Tibial nerve (tissue), 4 donors: ENCODE measurements around the gene MAMDC2. TPM values are rescaled to one million over a fixed set of nuclear protein-coding genes. Genes with fewer than 3 reads are reported as not detected.

Experiments
- DNase-seq, 2 donors: peaks; one replicate each; pipeline ENCODE4 v3.0.0-alpha.2; 2019; ENCODE audit warnings: low spot score in 2 of 2
- H3K27ac ChIP-seq, 4 donors: fragments of 200-600 bp; sonication (generic) in 3 of 4; one replicate each; pipeline ENCODE4 v1.5.1; 2017 to 2019; ENCODE audit warnings: mild to moderate bottlenecking in 1 of 4
- H3K27me3 ChIP-seq, 2 donors: fragments of 200-600 bp; sonication (generic) in 1 of 2; one replicate each; pipeline versions ENCODE4 v1.5.1 to v1.6.0; 2017 to 2019
- H3K36me3 ChIP-seq, 3 donors: fragments of 200-600 bp; sonication (generic); one replicate each; pipeline ENCODE4 v1.5.1; 2018 to 2019
- H3K4me1 ChIP-seq, 4 donors: fragments of 200-600 bp; sonication (generic) in 3 of 4; one replicate each; pipeline ENCODE4 v1.5.1; 2017 to 2019
- H3K4me3 ChIP-seq, 4 donors: fragments of 200-600 bp; sonication (generic) in 3 of 4; one replicate each; pipeline ENCODE4 v1.5.1; 2017 to 2019; ENCODE audit warnings: mild to moderate bottlenecking in 1 of 4, moderate library complexity in 1 of 4
- H3K9me3 ChIP-seq, 4 donors: fragments of 200-600 bp; sonication (generic) in 3 of 4; one replicate each; pipeline ENCODE4 v1.5.1; 2017 to 2019
- CTCF ChIP-seq, 5 experiments: fragments of 200-600 bp in 3 of 5; fragments of 450-650 bp in 2 of 5; sonication (generic) in 3 of 5; IDR thresholded peaks; one replicate each; pipeline ENCODE4 v1.5.1; 2016 to 2019; ENCODE audit warnings: antibody characterized with exemption in 5 of 5, mild to moderate bottlenecking in 3 of 5, moderate library complexity in 2 of 5
- EP300 ChIP-seq, 2 donors: sonication (generic); formaldehyde crosslinking; IDR thresholded peaks; one replicate each; pipeline ENCODE4 v1.6.1; 2017; ENCODE audit warnings: antibody characterized with exemption in 2 of 2, mild to moderate bottlenecking in 1 of 2
- POLR2A ChIP-seq, 2 donors: fragments of 450-650 bp; IDR thresholded peaks; one replicate each; pipeline ENCODE4 v1.6.1; 2017; ENCODE audit warnings: antibody characterized with exemption in 2 of 2, mild to moderate bottlenecking in 2 of 2, moderate library complexity in 2 of 2
- WGBS, 2 donors: methylation state at CpG; one replicate each; pipeline ENCODE4 v1.1.5; 2018; 5-methylcytosine and 5-hydroxymethylcytosine counted together
- total RNA-seq, 4 donors: library from RNA; depleted of rRNA; stranded (reverse); fragments of >200 nt; gene quantifications; one replicate each; pipeline ENCODE4 v1.1.0, GENCODE V29; 2016

Gene MAMDC2
- total RNA-seq, 4 donors from 2014 or later = 24.9 to 75.9 (median 60.8) TPM

- peak overlapping the region in 2 of 4 donors; percentile 5 to 36 for H3K27ac ChIP-seq
- no peaks in the 10 kb centered on the region for H3K27me3 ChIP-seq
- H3K4me1 ChIP-seq = peaks cover 0 to 67% (median 20%) of the 10 kb centered on the region in 4 donors
- H3K36me3 ChIP-seq = no peaks in the 10 kb centered on the region
- no peaks in the 10 kb centered on the region for H3K9me3 ChIP-seq
- H3K4me3 ChIP-seq = no peak overlapping the region
- no peak for DNase-seq
- TF ChIP-seq EP300 (IDR thresholded peaks at IDR 0.05) (no peak), POLR2A (IDR thresholded peaks at IDR 0.05) (no peak), CTCF (IDR thresholded peaks at IDR 0.05) (no peak)
Measured at GRCh38 chr9:70073756-70074155, 30.1 kb downstream of the MAMDC2 start.

GRCh38 chr9:70076678-70077077 is 33.0 kb downstream of the MAMDC2 start:
- H3K27me3 ChIP-seq = no peaks in the 10 kb centered on the region
- H3K27ac ChIP-seq = peak overlapping the region in 3 of 4 donors; percentile 3 to 72 (median 60)
- no peaks in the 10 kb centered on the region for H3K9me3 ChIP-seq
- WGBS, 2 donors = 41 to 43% methylated on average over 3 of the region's 3 CpGs
- no peaks in the 10 kb centered on the region for H3K36me3 ChIP-seq
- peak in 1 of 2 donors; percentile 49 for TF ChIP-seq EP300 (IDR thresholded peaks at IDR 0.05)
- TF ChIP-seq CTCF (IDR thresholded peaks at IDR 0.05) = no peak
- no peak for DNase-seq
- peaks cover 3 to 75% (median 29%) of the 10 kb centered on the region in 4 donors for H3K4me1 ChIP-seq
- no peak overlapping the region for H3K4me3 ChIP-seq

GRCh38 chr9:70079417-70080037 is 35.9 kb downstream of the MAMDC2 start:
- TF ChIP-seq EP300 (IDR thresholded peaks at IDR 0.05) (peak in 1 of 2 donors; percentile 65), CTCF (IDR thresholded peaks at IDR 0.05) (no peak), POLR2A (IDR thresholded peaks at IDR 0.05) (no peak)
- peak in 1 of 2 donors; percentile 22 for DNase-seq
- Histone ChIP-seq H3K27ac (peak overlapping the region in 3 of 4 donors; percentile 22 to 51 (median 29)), H3K4me1 (peaks cover 3 to 67% (median 25%) of the 10 kb centered on the region in 4 donors), H3K36me3 (no peaks in the 10 kb centered on the region), H3K27me3 (no peaks in the 10 kb centered on the region), H3K4me3 (no peak overlapping the region), H3K9me3 (no peaks in the 10 kb centered on the region)
- 50 to 60% methylated on average over 2 of the region's 2 CpGs for WGBS, 2 donors

- no peak for TF ChIP-seq CTCF (IDR thresholded peaks at IDR 0.05)
- peak; percentile 34 to 80 for TF ChIP-seq EP300 (IDR thresholded peaks at IDR 0.05)
- H3K27me3 ChIP-seq = no peaks in the 10 kb centered on the region
- H3K27ac ChIP-seq = peak overlapping the region; percentile 31 to 84 (median 68)
- no peak overlapping the region for H3K4me3 ChIP-seq
- peak in 1 of 2 donors; percentile 63 for DNase-seq
- H3K4me1 ChIP-seq = peaks cover 3 to 57% (median 20%) of the 10 kb centered on the region in 4 donors
- no peaks in the 10 kb centered on the region for H3K36me3 ChIP-seq
- no peaks in the 10 kb centered on the region for H3K9me3 ChIP-seq
- 27 to 43% methylated on average over 5 of the region's 5 CpGs for WGBS, 2 donors
Measured at GRCh38 chr9:70080481-70081119, 37.0 kb downstream of the MAMDC2 start.

- peak in 1 of 2 donors; percentile 42 for DNase-seq
- WGBS, 2 donors = 31 to 33% methylated on average over 1 of the region's 1 CpG
- H3K27me3 ChIP-seq = no peaks in the 10 kb centered on the region
- no peaks in the 10 kb centered on the region for H3K9me3 ChIP-seq
- peak overlapping the region; percentile 31 to 84 (median 68) for H3K27ac ChIP-seq
- no peaks in the 10 kb centered on the region for H3K36me3 ChIP-seq
- H3K4me1 ChIP-seq = peaks cover 3 to 52% (median 20%) of the 10 kb centered on the region in 4 donors
- H3K4me3 ChIP-seq = no peak overlapping the region
- TF ChIP-seq EP300 (IDR thresholded peaks at IDR 0.05) = peak in 1 of 2 donors; percentile 19
- TF ChIP-seq POLR2A (IDR thresholded peaks at IDR 0.05) = no peak
- TF ChIP-seq CTCF (IDR thresholded peaks at IDR 0.05) = no peak
Measured at GRCh38 chr9:70081120-70081495, 37.5 kb downstream of the MAMDC2 start.
